HG02623 (cell line): Measurements from ENCODE around the gene CAST.

Source experiments
- ATAC-seq: cut with Tn5 transposase; IDR thresholded peaks from one replicate; pipeline ENCODE4 v1.9.1; 2021; ENCODE audit warnings: moderate library complexity; ENCODE audit not compliant: unreplicated experiment

CAST gene

GRCh38 chr5:96669909-96670308, 7.7 kb downstream of the CAST start:
- ATAC-seq, result no peak

- ATAC-seq, result no peak
These were observed 9.3 kb downstream of the CAST start for GRCh38 chr5:96671441-96671840.

- ATAC-seq, result no peak
These were observed 11.0 kb downstream of the CAST start for GRCh38 chr5:96673127-96673526.

- no peak for ATAC-seq
These were observed 13.7 kb downstream of the CAST start for GRCh38 chr5:96675882-96676281.

GRCh38 chr5:96677496-96677895, 15.3 kb downstream of the CAST start:
- ATAC-seq, result no peak

GRCh38 chr5:96679293-96679692, 17.1 kb downstream of the CAST start:
- ATAC-seq, result no peak

GRCh38 chr5:96680759-96681470, 18.7 kb downstream of the CAST start:
- no peak for ATAC-seq

GRCh38 chr5:96683392-96683791, 21.2 kb downstream of the CAST start:
- ATAC-seq, result no peak

GRCh38 chr5:96683810-96684209, 21.6 kb downstream of the CAST start:
- no peak for ATAC-seq

GRCh38 chr5:96687080-96687479, 24.9 kb downstream of the CAST start:
- no peak for ATAC-seq

- peak; percentile 91 for ATAC-seq
These were observed 25.8 kb downstream of the CAST start for GRCh38 chr5:96687812-96688453.

GRCh38 chr5:96690861-96691260, 28.7 kb downstream of the CAST start:
- no peak for ATAC-seq

- ATAC-seq, result no peak
These were observed 29.5 kb downstream of the CAST start for GRCh38 chr5:96691503-96692303.

GRCh38 chr5:96692441-96692840, 30.3 kb downstream of the CAST start:
- ATAC-seq, result no peak

GRCh38 chr5:96699186-96699820, 37.1 kb downstream of the CAST start:
- no peak for ATAC-seq

- peak; percentile 62 for ATAC-seq
These were observed 40.6 kb downstream of the CAST start for GRCh38 chr5:96702503-96703383.

- peak; percentile 74 for ATAC-seq
These were observed 41.3 kb downstream of the CAST start for GRCh38 chr5:96703384-96703920.

- ATAC-seq, result no peak
These were observed 41.8 kb downstream of the CAST start for GRCh38 chr5:96703995-96704394.

- no peak for ATAC-seq
These were observed 44.4 kb downstream of the CAST start for GRCh38 chr5:96706433-96707111.

- no peak for ATAC-seq
These were observed 46.4 kb downstream of the CAST start for GRCh38 chr5:96708600-96708999.
